A549 treated with AZD9567 at 1 μM for 4 hours (cell line): Measurements from ENCODE around the gene SLC35A2. TPM values are rescaled to one million over a fixed set of nuclear protein-coding genes. Genes with fewer than 3 reads are reported as not detected.

Source experiments
- total RNA-seq: library from RNA; stranded (reverse); fragments of 200-300 nt; extraction: Qiagen RNA extraction; gene quantifications from 5 replicates; pipeline ENCODE4 v1.2.3, GENCODE V29; 2022; ENCODE audit not compliant: insufficient read depth

SLC35A2 gene
- 41.9 to 70.7 TPM (median 67.0 TPM) in 5 replicates for total RNA-seq

GRCh38 chrX:48911412-48912182 lies at the start of gene SLC35A2:
Gene SLC35A2 (minus strand): TSS chrX:48911646. CDS start chrX:48911636, 10 bp downstream.

DNA sequence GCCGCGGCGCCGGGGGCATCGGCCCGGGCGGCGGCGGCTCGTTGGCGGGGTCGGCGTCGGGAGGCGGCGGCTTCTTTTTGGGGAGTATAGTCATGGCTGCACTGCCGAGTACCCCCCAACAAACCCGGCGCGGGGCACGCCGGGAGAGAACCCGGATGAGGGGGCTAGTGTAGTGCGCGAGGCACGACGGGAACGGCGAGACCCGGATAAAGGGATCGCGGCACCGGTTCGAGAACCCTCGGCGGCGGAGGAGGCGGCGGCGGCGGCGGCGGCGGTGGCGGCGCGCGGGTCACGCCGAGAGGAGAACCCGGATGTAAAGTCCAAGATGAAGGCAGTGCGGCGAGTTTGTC lies 46.0 kb upstream of the SLC35A2 start, which contains the start of gene OTUD5:
Gene OTUD5 (minus strand): TSS at position 131 of the 350 bp plus-strand sequence. CDS start 37 bp downstream, at position 94.

GRCh38 chrX:48918643-48919340 lies 7.3 kb upstream of the SLC35A2 start, which contains the start of gene PIM2:
Gene PIM2 (minus strand): TSS chrX:48919024. CDS start chrX:48918834, 190 bp downstream.

DNA sequence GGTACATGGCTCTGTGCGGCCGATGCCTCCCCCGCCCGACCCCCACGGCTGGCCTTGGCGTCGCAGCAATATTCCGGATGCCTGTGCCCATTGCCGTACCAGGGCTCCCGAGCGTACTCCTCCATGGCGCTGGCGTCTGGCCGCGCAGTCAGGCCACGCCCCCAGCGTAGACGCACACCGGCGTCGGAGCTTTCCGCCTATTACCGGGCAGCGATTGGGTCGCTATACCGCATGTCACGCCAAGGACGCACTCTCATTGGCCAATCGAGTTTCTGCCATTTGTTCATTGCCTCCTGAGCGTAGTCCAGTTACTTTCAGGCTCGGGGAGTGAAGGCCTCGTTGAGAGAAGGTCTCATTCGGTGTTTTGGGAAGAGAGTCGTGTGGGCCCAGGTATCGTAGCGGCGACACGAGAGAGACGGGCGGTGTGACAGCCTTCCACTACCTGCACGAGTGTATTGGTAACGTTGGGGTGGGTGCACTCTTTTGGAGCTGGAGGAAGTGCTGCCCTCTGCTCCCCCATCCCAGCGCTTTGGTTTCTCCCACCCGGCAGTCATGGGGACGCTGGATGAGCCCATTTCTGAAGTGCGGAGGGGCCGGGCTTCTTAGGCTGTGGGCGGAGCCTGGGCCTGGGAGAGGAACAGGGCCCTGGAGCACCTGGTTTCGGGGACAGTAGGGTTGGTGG lies 13.7 kb downstream of the SLC35A2 start, which contains the start of the genes PQBP1 and TIMM17B:
Gene PQBP1 (plus strand): TSS at position 306 of the 682 bp plus-strand sequence. CDS start 580 bp downstream, outside the sequence.
Gene TIMM17B (minus strand): TSS at position 144 of the 682 bp plus-strand sequence. CDS start 19 bp downstream, at position 125.

Other genes starting within 250 kb of the SLC35A2 start
- gene WAS, start 227.8 kb downstream of the SLC35A2 start, total RNA-seq: 0.31 to 0.52 TPM (median 0.36 TPM) in 4 of 5 replicates, not detected in the other
- 17.9 to 21.6 TPM (median 20.6 TPM) in 5 replicates for gene SUV39H1, start 214.9 kb downstream of the SLC35A2 start, total RNA-seq
- not detected in 5 replicates for gene GLOD5, start 149.9 kb downstream of the SLC35A2 start, total RNA-seq
- not detected in 5 replicates for gene GATA1, start 125.1 kb downstream of the SLC35A2 start, total RNA-seq
- 29.7 to 32.6 TPM (median 31.5 TPM) in 5 replicates for gene HDAC6, start 109.6 kb downstream of the SLC35A2 start, total RNA-seq
- gene ERAS, start 85.1 kb downstream of the SLC35A2 start, total RNA-seq: 0.10 TPM in 1 of 5 replicates, not detected in the others
- gene PCSK1N, start 76.0 kb downstream of the SLC35A2 start, total RNA-seq: 17.7 to 49.2 TPM (median 41.6 TPM) in 5 replicates
- 83.7 to 111 TPM (median 99.2 TPM) in 5 replicates for gene TIMM17B, start 13.9 kb downstream of the SLC35A2 start, total RNA-seq
- gene PQBP1, start 13.7 kb downstream of the SLC35A2 start, total RNA-seq: 96.7 to 107 TPM (median 104 TPM) in 5 replicates
- gene PIM2, start 7.4 kb upstream of the SLC35A2 start, total RNA-seq: 9.7 to 11.7 TPM (median 10.3 TPM) in 5 replicates
- gene OTUD5, start 46.0 kb upstream of the SLC35A2 start, total RNA-seq: 61.0 to 65.5 TPM (median 61.7 TPM) in 5 replicates
- gene KCND1, start 60.2 kb upstream of the SLC35A2 start, total RNA-seq: 1.0 to 3.0 TPM (median 1.1 TPM) in 5 replicates
- 18.8 to 22.2 TPM (median 21.0 TPM) in 5 replicates for gene GRIPAP1, start 90.6 kb upstream of the SLC35A2 start, total RNA-seq
- gene TFE3, start 131.7 kb upstream of the SLC35A2 start, total RNA-seq: 35.5 to 46.3 TPM (median 43.2 TPM) in 5 replicates
- 1.2 to 3.7 TPM (median 2.9 TPM) in 5 replicates for gene CCDC120, start 147.4 kb upstream of the SLC35A2 start, total RNA-seq
- gene PRAF2, start 162.4 kb upstream of the SLC35A2 start, total RNA-seq: 40.6 to 51.0 TPM (median 46.0 TPM) in 5 replicates
- 41.3 to 56.4 TPM (median 53.4 TPM) in 5 replicates for gene WDR45, start 168.2 kb upstream of the SLC35A2 start, total RNA-seq
- gene GPKOW, start 212.1 kb upstream of the SLC35A2 start, total RNA-seq: 19.2 to 24.7 TPM (median 23.7 TPM) in 5 replicates